DMS 273 treated with DMSO at 0.1 percent for 48 hours (cell line): Measurements from ENCODE around the gene SUPT6H.

ENCODE experiments used
- DNase-seq: peaks from one replicate; lab custom pipeline; 2025; lab: John Stamatoyannopoulos, UW

The SUPT6H gene

GRCh38 chr17:28702026-28702751, 40.2 kb downstream of the SUPT6H start:
- no peak for DNase-seq

GRCh38 chr17:28702752-28703150, 40.7 kb downstream of the SUPT6H start:
- no peak for DNase-seq

DNA sequence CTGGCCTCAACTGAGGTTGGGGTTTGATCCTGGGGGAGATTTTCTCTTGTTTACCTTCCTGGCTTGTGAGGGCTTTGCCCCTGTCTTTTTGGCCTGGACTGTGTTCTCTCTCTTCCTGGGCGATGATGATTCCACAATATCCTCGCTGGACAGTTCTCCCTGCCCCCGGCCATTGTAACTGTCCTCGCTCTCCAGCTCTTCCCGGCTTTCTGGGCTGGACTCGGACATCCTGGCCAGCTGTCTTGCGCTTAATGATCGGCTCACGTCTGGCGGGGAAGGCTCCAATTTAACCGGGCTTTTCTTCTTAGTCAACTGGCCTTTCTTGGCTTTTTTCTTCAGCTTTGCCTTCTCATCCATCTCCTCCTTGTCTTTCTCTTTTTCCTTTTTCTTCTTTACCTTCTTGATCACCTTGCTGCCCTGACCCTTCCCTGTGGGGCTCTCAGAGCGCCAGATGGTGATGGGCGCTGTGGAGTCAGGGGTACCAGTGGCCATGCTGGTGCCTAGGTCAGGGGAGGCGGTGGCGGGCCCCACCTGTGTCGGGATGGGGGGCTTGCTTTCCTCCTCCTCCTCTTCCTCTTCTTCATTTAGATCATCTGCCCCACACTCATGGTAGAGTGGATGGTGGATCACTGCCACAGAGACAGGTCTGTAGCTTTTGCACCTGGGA, 41.7 kb downstream of the SUPT6H start:
- DNase-seq = no peak

- DNase-seq = no peak
These were observed 42.3 kb downstream of the SUPT6H start for GRCh38 chr17:28704219-28704858.

GRCh38 chr17:28705074-28705659, 43.2 kb downstream of the SUPT6H start:
- no peak for DNase-seq

GRCh38 chr17:28705728-28706334, 43.8 kb downstream of the SUPT6H start:
- no peak for DNase-seq

GRCh38 chr17:28706471-28707338, 44.7 kb downstream of the SUPT6H start:
- no peak for DNase-seq

DNA sequence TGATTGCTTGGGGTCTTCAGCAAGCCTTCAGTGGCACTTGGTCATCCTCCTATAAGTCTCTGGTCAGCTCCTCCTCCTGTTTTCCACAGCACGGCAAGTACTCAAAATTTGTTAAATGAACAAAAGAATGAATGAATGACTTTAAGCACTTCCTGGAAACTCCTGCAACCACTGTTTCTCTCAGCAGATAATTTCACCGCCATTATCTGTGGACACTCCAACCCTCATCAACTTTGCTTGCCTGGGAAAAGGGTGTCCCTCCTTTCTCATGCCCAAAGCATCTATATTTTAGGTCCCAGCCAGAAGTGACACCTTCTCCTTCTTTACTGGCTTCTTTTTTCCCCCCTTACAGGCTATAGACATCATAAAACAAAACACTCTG, 45.3 kb downstream of the SUPT6H start:
- DNase-seq = no peak

GRCh38 chr17:28710861-28711722, 49.1 kb downstream of the SUPT6H start:
- peak; percentile 77 for DNase-seq

DNA sequence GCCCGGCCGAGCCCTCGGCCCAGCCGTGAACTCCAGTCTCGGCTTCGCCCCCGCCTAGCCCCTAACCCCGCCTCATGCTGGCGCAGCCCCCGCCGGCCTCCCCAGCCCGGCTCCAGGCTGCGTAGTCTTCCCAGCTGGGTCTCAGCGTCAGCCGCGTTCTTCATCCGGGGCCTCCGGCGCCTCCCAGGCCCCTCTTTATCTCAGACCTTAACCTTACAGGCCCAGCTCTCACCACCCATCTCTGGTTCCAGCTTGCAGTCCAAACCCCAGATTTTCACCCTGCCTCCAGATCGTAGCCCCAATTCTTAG, 49.7 kb downstream of the SUPT6H start, which contains the start of gene PROCA1:
Gene PROCA1 (minus strand): TSS at position 166 of the 309 bp plus-strand sequence. CDS start 228 bp downstream, outside the sequence.
- no peak for DNase-seq

DNA sequence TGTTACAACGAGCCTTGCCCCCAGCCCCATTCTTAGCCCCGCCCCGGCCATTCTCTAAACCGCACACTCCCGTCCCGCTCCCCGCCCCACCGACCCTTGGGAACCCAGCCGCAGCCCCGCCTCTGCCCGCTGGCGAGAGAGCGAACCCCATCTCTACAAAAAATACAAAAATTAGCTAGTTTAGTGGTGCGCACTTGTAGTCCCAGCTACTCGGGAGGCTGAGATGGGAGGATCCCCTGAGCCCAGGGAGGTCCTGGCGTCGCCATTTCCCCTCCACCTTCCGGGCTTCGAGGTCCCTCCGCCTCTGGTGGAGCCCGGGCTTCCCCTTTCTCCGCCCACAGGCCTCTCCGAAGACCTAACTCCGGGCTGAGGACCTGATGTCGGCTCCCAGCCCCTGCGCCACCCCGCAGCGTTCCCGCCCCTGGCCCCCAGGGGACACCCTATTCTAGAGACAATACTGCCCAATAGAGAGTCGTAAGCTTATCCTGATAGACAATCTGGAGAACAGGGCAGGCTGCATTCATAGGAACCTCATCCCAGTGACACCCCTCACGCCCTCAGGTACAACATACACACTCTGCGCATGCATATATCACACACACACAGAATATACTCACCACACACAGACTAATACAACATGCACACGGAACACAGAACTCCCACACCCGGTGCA, 50.2 kb downstream of the SUPT6H start:
- no peak for DNase-seq

GRCh38 chr17:28712705-28713415, 50.9 kb downstream of the SUPT6H start:
- no peak for DNase-seq

GRCh38 chr17:28714281-28714680, 52.3 kb downstream of the SUPT6H start:
- DNase-seq = no peak

DNA sequence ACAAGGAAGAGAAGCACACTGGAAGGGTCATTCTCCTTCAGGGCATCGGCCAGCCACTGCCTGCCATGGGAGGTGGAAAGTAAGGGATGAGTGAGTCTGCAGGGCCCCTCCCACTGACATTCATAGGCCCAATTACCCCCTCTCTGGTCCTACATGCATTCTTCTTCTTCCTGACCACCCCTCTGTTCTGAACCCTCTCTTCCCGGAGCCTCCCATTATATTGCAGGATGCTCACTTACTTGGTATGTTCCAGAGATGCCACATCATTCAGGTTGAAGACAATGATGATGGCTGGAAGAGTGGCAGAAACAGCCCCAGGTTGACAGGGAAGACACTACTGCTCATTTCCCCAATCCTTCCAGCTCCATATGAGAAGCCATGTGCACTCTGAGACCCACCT, 53.2 kb downstream of the SUPT6H start:
- DNase-seq = no peak

GRCh38 chr17:28716740-28717577, 55.0 kb downstream of the SUPT6H start:
- no peak for DNase-seq

DNA sequence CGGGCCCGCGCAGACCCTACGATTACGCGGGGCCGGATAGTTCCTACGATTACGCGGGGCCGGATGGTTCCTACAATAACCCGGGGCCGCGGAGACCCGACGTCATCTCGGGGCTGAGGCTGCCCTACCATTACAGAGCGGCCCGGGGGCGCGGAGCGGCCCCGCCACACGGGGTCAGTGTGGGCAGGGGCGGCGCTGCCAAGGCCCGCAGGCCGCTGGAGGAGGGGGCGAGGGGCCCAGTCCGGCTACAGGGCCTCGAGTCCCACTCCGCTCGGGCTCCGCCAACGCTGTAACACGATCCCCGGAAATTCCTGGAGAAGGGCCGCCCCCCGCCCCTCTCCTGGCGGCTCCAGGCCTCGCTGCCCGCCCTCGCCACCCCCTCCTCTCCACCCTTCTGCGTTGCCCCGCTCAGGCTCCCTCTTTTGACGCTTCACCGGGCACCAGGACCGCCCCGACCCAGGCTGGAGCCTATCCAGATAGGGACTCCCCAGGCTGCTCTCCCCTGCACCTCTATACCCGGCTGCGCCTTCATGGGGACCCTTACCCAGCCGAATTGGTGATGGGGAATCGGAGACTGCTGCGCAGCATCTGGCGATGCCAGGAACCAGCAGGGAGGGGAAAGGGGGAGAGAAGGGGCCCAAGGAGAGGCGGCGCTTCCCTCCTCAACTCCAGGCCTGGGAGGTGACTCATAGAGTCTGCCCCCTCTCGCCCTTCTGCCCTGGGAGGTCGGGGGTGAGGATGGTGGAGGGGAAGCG, 55.8 kb downstream of the SUPT6H start, which contains the start of gene RAB34:
Gene RAB34 (minus strand): TSS at position 291 of the 755 bp plus-strand sequence. CDS start 602 bp downstream, outside the sequence.
- peak; percentile 21 for DNase-seq

- no peak for DNase-seq
These were observed 56.5 kb downstream of the SUPT6H start for GRCh38 chr17:28718333-28719020.
